ENCODE results near the gene BBS9.

DNA sequence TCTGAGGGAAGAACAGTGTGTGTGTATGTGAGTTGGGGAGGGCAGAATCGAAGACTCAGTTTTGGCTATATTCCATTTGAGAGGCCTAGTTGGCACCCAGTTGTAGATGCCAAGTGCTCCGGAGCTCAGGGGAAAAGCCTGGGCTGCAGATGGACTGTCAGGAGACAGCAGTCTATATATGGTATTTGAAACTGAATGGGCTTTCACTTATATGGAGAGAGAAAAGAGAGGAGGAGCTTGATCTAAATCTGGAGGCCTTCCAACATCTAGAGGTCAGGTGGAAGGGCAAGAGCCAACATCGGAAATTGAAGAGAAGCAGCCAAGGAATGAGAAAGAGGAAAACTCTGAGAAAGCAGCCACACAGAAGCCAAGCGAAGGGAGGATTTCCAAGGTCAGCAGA lies 425.2 kb downstream of the BBS9 start:
- TF ChIP-seq, protein P1, sequence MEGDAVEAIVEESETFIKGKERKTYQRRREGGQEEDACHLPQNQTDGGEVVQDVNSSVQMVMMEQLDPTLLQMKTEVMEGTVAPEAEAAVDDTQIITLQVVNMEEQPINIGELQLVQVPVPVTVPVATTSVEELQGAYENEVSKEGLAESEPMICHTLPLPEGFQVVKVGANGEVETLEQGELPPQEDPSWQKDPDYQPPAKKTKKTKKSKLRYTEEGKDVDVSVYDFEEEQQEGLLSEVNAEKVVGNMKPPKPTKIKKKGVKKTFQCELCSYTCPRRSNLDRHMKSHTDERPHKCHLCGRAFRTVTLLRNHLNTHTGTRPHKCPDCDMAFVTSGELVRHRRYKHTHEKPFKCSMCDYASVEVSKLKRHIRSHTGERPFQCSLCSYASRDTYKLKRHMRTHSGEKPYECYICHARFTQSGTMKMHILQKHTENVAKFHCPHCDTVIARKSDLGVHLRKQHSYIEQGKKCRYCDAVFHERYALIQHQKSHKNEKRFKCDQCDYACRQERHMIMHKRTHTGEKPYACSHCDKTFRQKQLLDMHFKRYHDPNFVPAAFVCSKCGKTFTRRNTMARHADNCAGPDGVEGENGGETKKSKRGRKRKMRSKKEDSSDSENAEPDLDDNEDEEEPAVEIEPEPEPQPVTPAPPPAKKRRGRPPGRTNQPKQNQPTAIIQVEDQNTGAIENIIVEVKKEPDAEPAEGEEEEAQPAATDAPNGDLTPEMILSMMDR (IDR thresholded peaks at IDR 0.05) = no peak
- no peak for TF ChIP-seq POLR2AphosphoS5 (IDR thresholded peaks at IDR 0.05)
- TF ChIP-seq EP300 (IDR thresholded peaks at IDR 0.05; ENCODE audit: low read depth) = no peak
- TF ChIP-seq POLR2A (IDR thresholded peaks at IDR 0.05) = no peak
